Small intestine (tissue), 7 donors: ENCODE results near the gene LMAN1L. TPM values are rescaled to one million over a fixed set of nuclear protein-coding genes. Genes with fewer than 3 reads are reported as not detected.

ENCODE experiments used
- DNase-seq, 2 donors: peaks; one replicate each; pipeline versions ENCODE4 v3.0.0 to v3.0.0-alpha.2; 2013
- FAIRE-seq: peaks from 2 replicates; lab custom pipeline; 2012; peaks lifted over from hg19 to GRCh38; lab: Jason Lieb, UNC
- H3K27ac ChIP-seq, 3 donors: one replicate each; pipeline ENCODE4 v1.5.1; 2013; ENCODE audit warnings: low read length in 2 of 3, mild to moderate bottlenecking in 2 of 3, control low read depth in 1 of 3, inconsistent platforms in 1 of 3, low read depth in 1 of 3, moderate library complexity in 1 of 3
- H3K27me3 ChIP-seq, 3 donors: one replicate each; pipeline ENCODE4 v1.6.1; 2013; ENCODE audit warnings: low read length in 3 of 3, inconsistent platforms in 1 of 3; ENCODE audit not compliant: control insufficient read depth in 3 of 3, insufficient read depth in 3 of 3
- H3K36me3 ChIP-seq, 3 donors: one replicate each; pipeline ENCODE4 v1.6.1; 2013; ENCODE audit warnings: low read length in 3 of 3, inconsistent platforms in 1 of 3, low read depth in 1 of 3, mild to moderate bottlenecking in 1 of 3, moderate library complexity in 1 of 3; ENCODE audit not compliant: control insufficient read depth in 3 of 3, insufficient read depth in 2 of 3
- H3K4me1 ChIP-seq, 3 donors: one replicate each; pipeline ENCODE4 v1.6.1; 2013; ENCODE audit warnings: low read length in 2 of 3, inconsistent platforms in 1 of 3, low read depth in 1 of 3, mild to moderate bottlenecking in 1 of 3, moderate library complexity in 1 of 3; ENCODE audit not compliant: control insufficient read depth in 3 of 3, insufficient read depth in 2 of 3
- H3K4me3 ChIP-seq, 3 donors: one replicate each; pipeline ENCODE4 v1.5.1; 2013; ENCODE audit warnings: low read length in 3 of 3, control low read depth in 1 of 3, inconsistent platforms in 1 of 3, low read depth in 1 of 3, mild to moderate bottlenecking in 1 of 3, moderate library complexity in 1 of 3
- H3K9me3 ChIP-seq, 2 donors: one replicate each; pipeline ENCODE4 v1.6.1; 2013; ENCODE audit warnings: low read depth in 1 of 2, low read length in 1 of 2; ENCODE audit not compliant: control insufficient read depth in 2 of 2, insufficient read depth in 1 of 2
- WGBS, 3 donors: extraction: QIAGEN DNeasy Blood & Tissue Kit; methylation state at CpG; one replicate each; pipeline ENCODE4 v1.1.7; 2013; 5-methylcytosine and 5-hydroxymethylcytosine counted together
- polyA plus RNA-seq, 4 donors: library from polyadenylated mRNA; stranded (reverse) in 3 of 4; unstranded in 1 of 4; fragments of 200-250 nt in 3 of 4; fragments of 120-200 nt in 1 of 4; gene quantifications; one replicate each; pipeline versions ENCODE4 v1.2.1 to v1.2.3, GENCODE V29; 2013
- donor health status: healthy with polysubstance abuse.
- donor health status: control.
- donor health status: control.
- donor health status: Bipolar disorder and iron deficiency.
- donor health status: healthy.

LMAN1L gene
- polyA plus RNA-seq, 4 donors: 0.46 TPM; not detected in 3

DNA sequence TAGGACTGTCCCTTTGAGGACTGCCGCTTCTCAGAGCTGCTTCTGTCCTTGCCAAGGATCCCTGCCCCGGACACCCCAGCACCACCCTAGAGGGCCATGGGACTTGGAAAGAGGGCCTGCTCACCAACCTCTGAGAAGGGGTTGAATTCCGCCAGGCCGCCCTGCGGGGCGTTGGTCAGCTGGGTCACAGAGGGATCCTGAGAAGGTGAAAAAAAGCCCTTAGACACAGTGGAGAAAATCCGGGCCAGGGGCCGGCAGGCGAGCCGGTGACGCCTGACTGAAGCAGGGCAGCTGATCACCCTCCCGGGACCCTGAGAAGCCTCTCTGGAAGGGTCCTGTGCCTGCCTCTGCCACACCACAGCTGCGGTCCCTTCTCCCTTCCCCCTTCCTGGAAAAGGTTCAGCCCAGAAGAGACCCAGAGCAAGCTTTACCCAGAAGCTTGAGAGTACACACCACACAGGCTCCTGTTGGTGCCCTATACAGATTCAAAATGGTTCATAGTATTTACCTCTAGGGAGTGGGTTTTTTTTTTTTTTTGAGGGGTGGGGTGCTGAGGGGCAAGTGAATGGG is 41.9 kb downstream of the LMAN1L start:
- Histone ChIP-seq H3K4me3 (no peak overlapping the region), H3K27me3 (no peaks in the 10 kb centered on the region), H3K36me3 (peaks cover 17 to 78% (median 21%) of the 10 kb centered on the region in 3 donors), H3K27ac (no peak overlapping the region), H3K4me1 (peaks cover 12 to 43% (median 13%) of the 10 kb centered on the region in 3 donors), H3K9me3 (no peaks in the 10 kb centered on the region)
- no peak for DNase-seq
- WGBS, 3 donors: 91 to 95% (median 94%) methylated on average over 13 of the region's 13 CpGs
- FAIRE-seq: no peak

DNA sequence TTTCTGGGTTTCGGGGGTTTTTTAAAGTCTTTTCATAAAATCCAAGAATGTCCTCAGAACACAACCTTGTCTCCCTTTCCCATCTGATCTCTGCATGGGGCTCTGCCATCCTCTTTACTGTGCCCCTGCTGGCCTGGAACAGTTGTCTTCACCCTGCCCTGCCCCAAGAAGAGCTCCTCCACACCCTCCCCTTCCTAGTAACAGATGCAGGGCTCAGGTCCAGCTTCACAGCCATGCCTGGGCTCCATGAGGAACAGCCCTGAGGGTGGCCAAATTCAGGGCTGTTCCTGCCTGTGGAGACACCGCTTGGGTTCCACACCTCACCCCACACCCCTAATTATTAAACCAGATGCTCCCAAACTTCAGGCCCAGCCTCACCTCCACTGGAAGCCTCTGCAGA is 43.2 kb downstream of the LMAN1L start:
- FAIRE-seq: no peak
- Histone ChIP-seq H3K4me3 (no peak overlapping the region), H3K36me3 (peaks cover 14 to 67% (median 19%) of the 10 kb centered on the region in 3 donors), H3K27ac (no peak overlapping the region), H3K9me3 (no peaks in the 10 kb centered on the region), H3K27me3 (no peaks in the 10 kb centered on the region), H3K4me1 (peaks cover 13 to 34% (median 14%) of the 10 kb centered on the region in 3 donors)
- DNase-seq: no peak
- WGBS, 3 donors: 91 to 100% (median 98%) methylated on average over 2 of the region's 2 CpGs

DNA sequence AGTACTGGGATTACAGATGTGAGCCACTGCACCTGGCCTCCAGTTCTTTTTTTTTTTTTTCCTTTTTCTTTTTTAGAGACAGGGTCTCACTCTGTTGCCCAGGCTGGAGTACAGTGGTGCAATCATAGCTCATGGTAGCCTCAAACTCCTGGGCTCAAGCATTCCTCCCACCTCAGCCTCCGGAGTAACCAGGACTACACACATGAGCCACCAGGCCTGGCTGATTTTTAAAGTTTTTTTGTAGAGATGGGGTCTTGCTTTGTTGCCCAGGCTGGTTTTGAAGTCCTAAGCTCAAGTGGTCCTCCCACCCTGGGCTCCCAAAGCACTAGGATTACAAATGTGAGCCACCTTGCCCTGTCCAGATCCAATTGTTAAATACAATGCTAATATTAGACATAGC is 43.9 kb downstream of the LMAN1L start:
- DNase-seq (no peak), FAIRE-seq (no peak)
- H3K36me3 ChIP-seq: peaks cover 11 to 64% (median 15%) of the 10 kb centered on the region in 3 donors
- no peak overlapping the region for H3K27ac ChIP-seq
- no peak overlapping the region for H3K4me3 ChIP-seq
- no peaks in the 10 kb centered on the region for H3K9me3 ChIP-seq
- no peaks in the 10 kb centered on the region for H3K27me3 ChIP-seq
- peaks cover 13 to 31% (median 14%) of the 10 kb centered on the region in 3 donors for H3K4me1 ChIP-seq
- WGBS, 3 donors: 76 to 100% (median 93%) methylated on average over 1 of the region's 1 CpG

DNA sequence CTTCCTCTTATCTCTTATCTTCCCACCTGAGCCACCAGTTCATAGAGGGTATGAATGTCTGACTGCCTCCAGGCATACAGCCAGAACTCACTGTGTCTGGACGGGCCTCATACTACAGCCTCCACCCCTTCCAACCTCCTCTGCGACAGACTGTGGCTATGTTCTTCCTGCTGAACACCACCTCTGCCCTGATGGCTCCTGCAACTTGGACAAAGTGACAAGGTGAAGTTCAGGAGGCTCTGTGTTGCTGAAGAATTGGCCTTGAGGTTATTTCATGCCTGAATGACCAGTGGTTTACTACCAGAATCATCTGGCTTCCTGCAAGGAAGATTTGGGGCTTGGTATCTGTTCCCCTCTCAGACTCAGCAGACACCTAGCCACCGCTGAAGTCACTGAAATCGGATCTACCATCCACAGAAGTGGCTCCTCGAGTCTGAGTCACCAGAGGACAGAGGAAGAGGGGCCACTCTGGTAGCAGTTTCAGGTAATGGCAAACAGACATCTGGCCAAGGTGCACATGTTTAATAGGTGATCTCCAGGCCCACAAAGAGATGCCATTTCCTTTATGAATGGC is 44.5 kb downstream of the LMAN1L start:
- Histone ChIP-seq H3K27me3 (no peaks in the 10 kb centered on the region), H3K9me3 (no peaks in the 10 kb centered on the region), H3K4me3 (no peak overlapping the region), H3K4me1 (peaks cover 13 to 31% (median 14%) of the 10 kb centered on the region in 3 donors), H3K27ac (peak overlapping the region; percentile 5 to 71 (median 52)), H3K36me3 (peaks cover 11 to 58% (median 11%) of the 10 kb centered on the region in 3 donors)
- 15 to 47% (median 21%) methylated on average over 5 of the region's 5 CpGs for WGBS, 3 donors
- DNase-seq (peak; percentile 48 to 78), FAIRE-seq (no peak)

DNA sequence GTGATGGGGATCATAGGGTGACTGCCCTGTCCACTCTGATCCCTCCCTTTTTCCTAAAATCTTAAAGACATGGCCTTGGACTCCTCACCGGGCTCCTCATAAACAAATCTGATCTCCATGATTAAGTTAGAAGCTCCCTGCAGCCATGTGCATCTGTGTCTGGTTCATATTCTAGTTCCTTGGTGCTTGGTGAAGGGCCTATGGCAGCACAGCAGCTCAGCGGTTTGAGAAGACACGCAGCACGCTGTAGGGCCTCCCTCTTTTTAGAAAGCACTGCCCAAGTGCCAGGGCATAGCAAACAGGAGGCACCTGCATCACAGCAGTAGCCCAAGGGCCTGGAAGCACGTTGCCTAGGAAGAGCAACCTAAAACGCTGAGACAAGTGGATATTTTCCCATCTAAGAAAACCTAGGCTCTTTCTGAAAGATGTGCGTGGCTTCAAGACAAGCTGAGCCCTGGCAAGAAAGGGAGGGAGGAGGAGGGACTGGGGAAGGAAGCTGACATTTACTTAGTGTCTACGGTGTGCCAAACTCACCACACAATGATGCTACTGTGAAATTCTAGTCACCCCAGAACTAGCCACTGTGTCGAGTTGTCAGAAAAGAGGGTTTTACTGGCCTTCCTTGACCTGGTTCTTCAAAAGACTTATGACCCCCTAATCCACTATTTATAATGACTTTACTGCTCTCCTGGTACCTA is 45.2 kb downstream of the LMAN1L start:
- peaks cover 7 to 51% (median 7%) of the 10 kb centered on the region in 3 donors for H3K36me3 ChIP-seq
- H3K27ac ChIP-seq: peak overlapping the region; percentile 5 to 71 (median 21)
- peaks cover 13 to 31% (median 14%) of the 10 kb centered on the region in 3 donors for H3K4me1 ChIP-seq
- no peak overlapping the region for H3K4me3 ChIP-seq
- H3K9me3 ChIP-seq: no peaks in the 10 kb centered on the region
- no peaks in the 10 kb centered on the region for H3K27me3 ChIP-seq
- DNase-seq (no peak), FAIRE-seq (no peak)
- 53 to 59% (median 55%) methylated on average over 9 of the region's 9 CpGs for WGBS, 3 donors

DNA sequence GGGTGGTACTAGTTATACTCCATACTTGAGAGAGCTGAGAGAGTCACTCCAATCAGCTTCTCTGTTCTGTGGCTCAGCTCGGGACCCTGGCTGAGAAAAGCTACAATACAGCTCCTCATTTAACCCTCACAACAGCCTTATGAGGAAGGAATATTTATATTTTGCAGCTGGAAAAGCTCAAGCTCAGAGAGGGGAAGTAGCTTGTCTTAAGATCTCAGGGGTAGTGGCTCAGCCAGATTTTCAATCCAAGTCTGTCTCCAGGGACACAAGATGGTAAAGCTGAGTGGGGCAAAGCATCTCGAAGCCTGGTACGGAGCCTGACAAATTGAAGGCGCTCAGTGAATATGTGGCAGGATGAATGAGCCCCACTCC is 45.7 kb downstream of the LMAN1L start:
- peak overlapping the region in 2 of 3 donors; percentile 4 to 16 for H3K27ac ChIP-seq
- DNase-seq (no peak), FAIRE-seq (no peak)
- H3K36me3 ChIP-seq: peaks cover 5 to 48% (median 5%) of the 10 kb centered on the region in 3 donors
- 68 to 87% (median 82%) methylated on average over 4 of the region's 4 CpGs for WGBS, 3 donors
- H3K4me3 ChIP-seq: no peak overlapping the region
- no peaks in the 10 kb centered on the region for H3K27me3 ChIP-seq
- no peaks in the 10 kb centered on the region for H3K9me3 ChIP-seq
- peaks cover 13 to 27% (median 14%) of the 10 kb centered on the region in 3 donors for H3K4me1 ChIP-seq

DNA sequence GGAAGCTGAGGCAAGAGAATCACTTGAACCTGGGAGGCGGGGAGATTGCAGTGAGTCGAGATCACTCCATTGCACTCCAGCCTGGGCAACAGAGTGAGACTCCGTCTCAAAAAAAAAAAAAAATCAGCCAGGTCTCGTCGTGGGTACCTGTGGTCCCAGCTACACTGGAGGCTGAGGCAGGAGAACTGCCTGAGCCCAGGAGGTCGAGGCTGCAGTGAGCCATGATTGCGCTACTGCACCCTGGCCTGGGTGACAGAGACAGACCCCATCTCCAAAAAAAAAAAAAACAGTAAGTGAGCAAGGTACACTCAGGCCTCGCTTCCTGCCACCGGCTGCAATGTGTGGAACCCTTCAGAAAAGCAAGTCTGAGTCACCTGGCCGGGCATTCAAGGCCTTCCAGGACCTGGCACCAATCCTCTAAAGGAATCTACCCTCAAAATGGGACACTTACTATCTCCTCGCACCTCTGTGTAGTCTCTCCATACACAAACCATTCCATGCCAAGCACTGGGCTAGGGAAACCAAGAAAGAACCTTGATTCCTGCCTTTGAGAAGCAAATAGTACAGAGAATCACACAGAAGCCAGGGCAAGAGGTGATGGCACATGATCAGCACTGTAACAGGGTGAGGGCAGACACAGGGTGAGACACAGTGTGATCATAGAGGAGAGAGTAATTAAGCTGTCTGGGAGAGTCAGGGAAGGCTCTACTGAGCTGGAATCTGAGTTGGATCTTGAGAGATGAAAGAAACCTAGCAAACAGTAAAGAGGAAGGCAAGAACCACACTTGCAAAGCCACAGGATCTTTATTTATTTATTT is 50.8 kb downstream of the LMAN1L start:
- peaks cover 0 to 25% (median 0%) of the 10 kb centered on the region in 3 donors for H3K36me3 ChIP-seq
- H3K27me3 ChIP-seq: no peaks in the 10 kb centered on the region
- FAIRE-seq (no peak), DNase-seq (peak in 1 of 2 donors; percentile 48)
- peaks cover 9 to 51% (median 12%) of the 10 kb centered on the region in 3 donors for H3K4me1 ChIP-seq
- 54 to 71% (median 57%) methylated on average over 11 of the region's 11 CpGs for WGBS, 3 donors
- peak overlapping the region; percentile 26 to 61 (median 60) for H3K27ac ChIP-seq
- H3K9me3 ChIP-seq: no peaks in the 10 kb centered on the region
- H3K4me3 ChIP-seq: no peak overlapping the region

DNA sequence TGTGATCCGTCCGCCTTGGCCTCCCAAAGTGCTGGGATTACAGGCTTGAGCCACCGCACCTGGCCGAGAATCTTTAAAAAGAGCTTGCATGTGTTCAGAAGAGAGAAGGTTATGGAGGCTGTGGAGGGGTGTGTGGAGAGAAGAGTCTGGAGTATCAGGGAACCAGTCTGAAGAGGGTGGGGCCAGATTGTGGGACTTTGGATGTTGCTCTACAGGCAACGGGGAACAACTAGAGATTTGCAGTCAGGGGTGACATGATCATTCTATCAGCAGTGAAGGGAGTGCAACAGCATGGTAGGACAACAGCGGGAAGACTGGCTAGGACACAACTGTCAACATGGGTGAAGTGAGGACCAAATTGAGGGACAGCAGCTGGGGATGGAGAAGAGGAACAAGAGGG is 51.7 kb downstream of the LMAN1L start:
- FAIRE-seq: no peak
- WGBS, 3 donors: 34 to 74% (median 59%) methylated on average over 6 of the region's 6 CpGs
- peak; percentile 63 to 86 for DNase-seq
- Histone ChIP-seq H3K36me3 (peaks cover 0 to 25% (median 0%) of the 10 kb centered on the region in 3 donors), H3K4me1 (peaks cover 12 to 55% (median 15%) of the 10 kb centered on the region in 3 donors), H3K27me3 (no peaks in the 10 kb centered on the region), H3K9me3 (no peaks in the 10 kb centered on the region), H3K4me3 (no peak overlapping the region), H3K27ac (peak overlapping the region; percentile 47 to 81 (median 59))
